GM23338 (cell line): Measurements from ENCODE around the gene THYN1.

Source experiments
- CREB1 ChIP-seq: fragments of 250-450 bp; sonication (Bioruptor Pico); IDR thresholded peaks from 2 replicates; pipeline ENCODE4 v1.5.0; 2020; ENCODE audit warnings: low read depth, mild to moderate bottlenecking, moderate library complexity
- EZH2 ChIP-seq: fragments of 200-600 bp; sonication (generic); IDR thresholded peaks from one replicate; pipeline ENCODE4 v1.8.0; 2017; ENCODE audit warnings: antibody characterized with exemption, mild to moderate bottlenecking, low read depth; ENCODE audit not compliant: unreplicated experiment
- POLR2AphosphoS5 ChIP-seq: IDR thresholded peaks from 2 replicates; pipeline ENCODE4 v1.6.1; 2016; ENCODE audit warnings: antibody characterized with exemption, low read depth
- TF ChIP-seq, protein P1 (sequence below), 2 experiments: fragments of 200-600 bp in 1 of 2; sonication (generic) in 1 of 2; conservative IDR thresholded peaks; 2 replicates each; pipeline versions ENCODE4 v1.5.1 to v1.6.1; 2016 to 2017; ENCODE audit warnings: antibody characterized with exemption in 2 of 2, low read depth in 2 of 2, mild to moderate bottlenecking in 2 of 2, moderate library complexity in 1 of 2
- TF ChIP-seq, protein P2 (sequence below): IDR thresholded peaks from one replicate; pipeline ENCODE4 v1.6.1; 2018; ENCODE audit warnings: antibody characterized with exemption; ENCODE audit not compliant: unreplicated experiment

GRCh38 chr11:134266440-134266839 lies 13.3 kb upstream of the THYN1 start:
- TF ChIP-seq, protein P1, sequence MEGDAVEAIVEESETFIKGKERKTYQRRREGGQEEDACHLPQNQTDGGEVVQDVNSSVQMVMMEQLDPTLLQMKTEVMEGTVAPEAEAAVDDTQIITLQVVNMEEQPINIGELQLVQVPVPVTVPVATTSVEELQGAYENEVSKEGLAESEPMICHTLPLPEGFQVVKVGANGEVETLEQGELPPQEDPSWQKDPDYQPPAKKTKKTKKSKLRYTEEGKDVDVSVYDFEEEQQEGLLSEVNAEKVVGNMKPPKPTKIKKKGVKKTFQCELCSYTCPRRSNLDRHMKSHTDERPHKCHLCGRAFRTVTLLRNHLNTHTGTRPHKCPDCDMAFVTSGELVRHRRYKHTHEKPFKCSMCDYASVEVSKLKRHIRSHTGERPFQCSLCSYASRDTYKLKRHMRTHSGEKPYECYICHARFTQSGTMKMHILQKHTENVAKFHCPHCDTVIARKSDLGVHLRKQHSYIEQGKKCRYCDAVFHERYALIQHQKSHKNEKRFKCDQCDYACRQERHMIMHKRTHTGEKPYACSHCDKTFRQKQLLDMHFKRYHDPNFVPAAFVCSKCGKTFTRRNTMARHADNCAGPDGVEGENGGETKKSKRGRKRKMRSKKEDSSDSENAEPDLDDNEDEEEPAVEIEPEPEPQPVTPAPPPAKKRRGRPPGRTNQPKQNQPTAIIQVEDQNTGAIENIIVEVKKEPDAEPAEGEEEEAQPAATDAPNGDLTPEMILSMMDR (conservative IDR thresholded peaks at IDR 0.05; ENCODE audit: low read depth in 2 of 2): no peak
- TF ChIP-seq EZH2: no peak
- TF ChIP-seq, protein P2, sequence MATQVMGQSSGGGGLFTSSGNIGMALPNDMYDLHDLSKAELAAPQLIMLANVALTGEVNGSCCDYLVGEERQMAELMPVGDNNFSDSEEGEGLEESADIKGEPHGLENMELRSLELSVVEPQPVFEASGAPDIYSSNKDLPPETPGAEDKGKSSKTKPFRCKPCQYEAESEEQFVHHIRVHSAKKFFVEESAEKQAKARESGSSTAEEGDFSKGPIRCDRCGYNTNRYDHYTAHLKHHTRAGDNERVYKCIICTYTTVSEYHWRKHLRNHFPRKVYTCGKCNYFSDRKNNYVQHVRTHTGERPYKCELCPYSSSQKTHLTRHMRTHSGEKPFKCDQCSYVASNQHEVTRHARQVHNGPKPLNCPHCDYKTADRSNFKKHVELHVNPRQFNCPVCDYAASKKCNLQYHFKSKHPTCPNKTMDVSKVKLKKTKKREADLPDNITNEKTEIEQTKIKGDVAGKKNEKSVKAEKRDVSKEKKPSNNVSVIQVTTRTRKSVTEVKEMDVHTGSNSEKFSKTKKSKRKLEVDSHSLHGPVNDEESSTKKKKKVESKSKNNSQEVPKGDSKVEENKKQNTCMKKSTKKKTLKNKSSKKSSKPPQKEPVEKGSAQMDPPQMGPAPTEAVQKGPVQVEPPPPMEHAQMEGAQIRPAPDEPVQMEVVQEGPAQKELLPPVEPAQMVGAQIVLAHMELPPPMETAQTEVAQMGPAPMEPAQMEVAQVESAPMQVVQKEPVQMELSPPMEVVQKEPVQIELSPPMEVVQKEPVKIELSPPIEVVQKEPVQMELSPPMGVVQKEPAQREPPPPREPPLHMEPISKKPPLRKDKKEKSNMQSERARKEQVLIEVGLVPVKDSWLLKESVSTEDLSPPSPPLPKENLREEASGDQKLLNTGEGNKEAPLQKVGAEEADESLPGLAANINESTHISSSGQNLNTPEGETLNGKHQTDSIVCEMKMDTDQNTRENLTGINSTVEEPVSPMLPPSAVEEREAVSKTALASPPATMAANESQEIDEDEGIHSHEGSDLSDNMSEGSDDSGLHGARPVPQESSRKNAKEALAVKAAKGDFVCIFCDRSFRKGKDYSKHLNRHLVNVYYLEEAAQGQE: no peak
- TF ChIP-seq CREB1 (CRISPR knock-in tag): no peak
- TF ChIP-seq POLR2AphosphoS5: no peak
